BE2C (cell line): ENCODE measurements around the gene MCM5.

Experiments
- DNase-seq: peaks from one replicate; pipeline ENCODE4 v3.0.0-alpha.2; 2020
- H3K27me3 ChIP-seq: fragments of 250-450 bp; sonication (Bioruptor Pico); 2 replicates; pipeline ENCODE4 v1.5.1; 2020; ENCODE audit warnings: mild to moderate bottlenecking
- H3K36me3 ChIP-seq: fragments of 250-450 bp; sonication (Bioruptor Pico); 2 replicates; pipeline ENCODE4 v1.5.1; 2020; ENCODE audit warnings: mild to moderate bottlenecking
- H3K4me1 ChIP-seq: fragments of 250-450 bp; sonication (Bioruptor Pico); 2 replicates; pipeline ENCODE4 v1.5.1; 2020
- H3K4me3 ChIP-seq: 2 replicates; pipeline ENCODE4 v1.5.1; 2011; ENCODE audit warnings: low read depth, low read length
- H3K9me3 ChIP-seq: fragments of 250-450 bp; sonication (Bioruptor Pico); 2 replicates; pipeline ENCODE4 v1.5.1; 2020
- CTCF ChIP-seq: IDR thresholded peaks from 2 replicates; pipeline ENCODE4 v1.5.1; 2012; ENCODE audit warnings: mild to moderate bottlenecking, low read depth, low read length

Gene MCM5

GRCh38 chr22:35417606-35418005, 17.7 kb downstream of the MCM5 start:
- Histone ChIP-seq H3K9me3 (no peaks in the 10 kb centered on the region), H3K27me3 (no peaks in the 10 kb centered on the region), H3K36me3 (peaks cover 98% of the 10 kb centered on the region), H3K4me3 (no peak overlapping the region), H3K4me1 (no peaks in the 10 kb centered on the region)
- no peak for DNase-seq
- TF ChIP-seq CTCF: no peak

- no peaks in the 10 kb centered on the region for H3K9me3 ChIP-seq
- H3K27me3 ChIP-seq: no peaks in the 10 kb centered on the region
- peaks cover 98% of the 10 kb centered on the region for H3K36me3 ChIP-seq
- TF ChIP-seq CTCF: no peak
- no peak for DNase-seq
- H3K4me1 ChIP-seq: no peaks in the 10 kb centered on the region
- no peak overlapping the region for H3K4me3 ChIP-seq
Measured at GRCh38 chr22:35418088-35418487, 18.1 kb downstream of the MCM5 start.

GRCh38 chr22:35418731-35419130, 18.8 kb downstream of the MCM5 start:
- Histone ChIP-seq H3K27me3 (no peaks in the 10 kb centered on the region), H3K36me3 (peaks cover 98% of the 10 kb centered on the region), H3K9me3 (no peaks in the 10 kb centered on the region), H3K4me1 (no peaks in the 10 kb centered on the region), H3K4me3 (no peak overlapping the region)
- no peak for TF ChIP-seq CTCF
- DNase-seq: no peak

- H3K27me3 ChIP-seq: no peaks in the 10 kb centered on the region
- no peaks in the 10 kb centered on the region for H3K4me1 ChIP-seq
- DNase-seq: no peak
- no peaks in the 10 kb centered on the region for H3K9me3 ChIP-seq
- peaks cover 100% of the 10 kb centered on the region for H3K36me3 ChIP-seq
- no peak overlapping the region for H3K4me3 ChIP-seq
- TF ChIP-seq CTCF: no peak
Measured at GRCh38 chr22:35419756-35420155, 19.8 kb downstream of the MCM5 start.

GRCh38 chr22:35421121-35421520, 21.2 kb downstream of the MCM5 start:
- Histone ChIP-seq H3K36me3 (peaks cover 95% of the 10 kb centered on the region), H3K27me3 (no peaks in the 10 kb centered on the region), H3K4me1 (no peaks in the 10 kb centered on the region), H3K9me3 (no peaks in the 10 kb centered on the region), H3K4me3 (no peak overlapping the region)
- TF ChIP-seq CTCF: no peak
- DNase-seq: no peak

GRCh38 chr22:35422145-35422544, 22.2 kb downstream of the MCM5 start:
- H3K27me3 ChIP-seq: no peaks in the 10 kb centered on the region
- TF ChIP-seq CTCF: no peak
- no peaks in the 10 kb centered on the region for H3K9me3 ChIP-seq
- peaks cover 88% of the 10 kb centered on the region for H3K36me3 ChIP-seq
- no peak for DNase-seq
- H3K4me3 ChIP-seq: no peak overlapping the region
- no peaks in the 10 kb centered on the region for H3K4me1 ChIP-seq
